Neural crest cell (in vitro differentiated cells): ENCODE measurements around the gene RADIL. TPM values are rescaled to one million over a fixed set of nuclear protein-coding genes. Genes with fewer than 3 reads are reported as not detected.

Experiments used
- DNase-seq: peaks from one replicate; pipeline ENCODE4 v3.0.0; 2021; ENCODE audit warnings: low read depth, mixed read lengths, low spot score
- H3K27ac Mint-ChIP-seq: one replicate; pipeline ENCODE4 v1.8.0; 2021; ENCODE audit warnings: mild to moderate bottlenecking, mixed read lengths; ENCODE audit not compliant: unreplicated experiment
- H3K27me3 Mint-ChIP-seq: 2 replicates; pipeline ENCODE4 v1.8.0; 2021; ENCODE audit warnings: low read depth, mild to moderate bottlenecking, mixed read lengths
- H3K36me3 Mint-ChIP-seq: 2 replicates; pipeline ENCODE4 v1.8.0; 2021; ENCODE audit warnings: low read depth, mild to moderate bottlenecking, mixed read lengths
- H3K4me1 Mint-ChIP-seq: 2 replicates; pipeline ENCODE4 v1.8.0; 2021; ENCODE audit warnings: mixed read lengths
- H3K4me3 Mint-ChIP-seq: one replicate; pipeline ENCODE4 v1.8.0; 2021; ENCODE audit warnings: mild to moderate bottlenecking, mixed read lengths
- H3K9me3 Mint-ChIP-seq: 2 replicates; pipeline ENCODE4 v1.8.0; 2021; ENCODE audit warnings: mixed read lengths
- CTCF ChIP-seq: fragments of 200-600 bp; sonication (generic); conservative IDR thresholded peaks from 2 replicates; pipeline ENCODE4 v1.5.0; 2021; ENCODE audit warnings: antibody characterized with exemption, mild to moderate bottlenecking
- total RNA-seq: library from RNA; stranded (reverse); gene quantifications from 2 replicates; pipeline ENCODE4 v1.2.1, GENCODE V29; 2021

Gene RADIL
- total RNA-seq, 1 donor from 2014 or later = 13.8 TPM

DNA sequence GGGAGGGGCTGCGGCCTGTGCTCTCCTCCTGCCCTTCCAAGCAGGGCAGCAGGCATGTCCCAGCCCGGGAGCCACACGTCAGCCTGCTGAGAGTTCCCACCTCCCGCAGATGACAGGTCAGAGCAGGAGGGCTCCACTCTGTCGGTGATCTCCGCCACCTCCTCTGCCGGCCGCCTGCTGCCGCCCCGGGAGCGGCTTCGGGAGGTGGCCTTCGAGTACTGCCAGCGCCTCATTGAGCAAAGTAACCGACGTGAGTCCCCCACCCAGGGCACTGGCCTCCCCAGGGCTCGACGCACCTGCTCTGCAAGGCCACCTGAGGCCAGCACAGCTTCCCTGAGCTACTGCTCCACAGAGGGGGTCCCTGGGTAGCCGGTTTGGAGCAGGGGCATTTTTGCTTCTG, 98.7 kb downstream of the RADIL start:
- no peak overlapping the region for H3K27ac Mint-ChIP-seq
- DNase-seq = no peak
- no peak overlapping the region for H3K4me3 Mint-ChIP-seq
- no peaks in the 10 kb centered on the region for H3K36me3 Mint-ChIP-seq
- no peaks in the 10 kb centered on the region for H3K9me3 Mint-ChIP-seq
- no peak for TF ChIP-seq CTCF
- H3K27me3 Mint-ChIP-seq = no peaks in the 10 kb centered on the region
- no peaks in the 10 kb centered on the region for H3K4me1 Mint-ChIP-seq

GRCh38 chr7:4783762-4784351, 99.7 kb downstream of the RADIL start:
- Mint-ChIP-seq H3K4me1 (no peaks in the 10 kb centered on the region), H3K27ac (no peak overlapping the region), H3K4me3 (no peak overlapping the region), H3K27me3 (no peaks in the 10 kb centered on the region), H3K36me3 (no peaks in the 10 kb centered on the region), H3K9me3 (no peaks in the 10 kb centered on the region)
- no peak for TF ChIP-seq CTCF
- DNase-seq = no peak

GRCh38 chr7:4783292-4783652, 100.2 kb downstream of the RADIL start:
- TF ChIP-seq CTCF = no peak
- DNase-seq = no peak
- H3K4me3 Mint-ChIP-seq = no peak overlapping the region
- H3K27ac Mint-ChIP-seq = no peak overlapping the region
- H3K36me3 Mint-ChIP-seq = peaks cover under 1% of the 10 kb centered on the region
- H3K9me3 Mint-ChIP-seq = no peaks in the 10 kb centered on the region
- no peaks in the 10 kb centered on the region for H3K27me3 Mint-ChIP-seq
- H3K4me1 Mint-ChIP-seq = no peaks in the 10 kb centered on the region

DNA sequence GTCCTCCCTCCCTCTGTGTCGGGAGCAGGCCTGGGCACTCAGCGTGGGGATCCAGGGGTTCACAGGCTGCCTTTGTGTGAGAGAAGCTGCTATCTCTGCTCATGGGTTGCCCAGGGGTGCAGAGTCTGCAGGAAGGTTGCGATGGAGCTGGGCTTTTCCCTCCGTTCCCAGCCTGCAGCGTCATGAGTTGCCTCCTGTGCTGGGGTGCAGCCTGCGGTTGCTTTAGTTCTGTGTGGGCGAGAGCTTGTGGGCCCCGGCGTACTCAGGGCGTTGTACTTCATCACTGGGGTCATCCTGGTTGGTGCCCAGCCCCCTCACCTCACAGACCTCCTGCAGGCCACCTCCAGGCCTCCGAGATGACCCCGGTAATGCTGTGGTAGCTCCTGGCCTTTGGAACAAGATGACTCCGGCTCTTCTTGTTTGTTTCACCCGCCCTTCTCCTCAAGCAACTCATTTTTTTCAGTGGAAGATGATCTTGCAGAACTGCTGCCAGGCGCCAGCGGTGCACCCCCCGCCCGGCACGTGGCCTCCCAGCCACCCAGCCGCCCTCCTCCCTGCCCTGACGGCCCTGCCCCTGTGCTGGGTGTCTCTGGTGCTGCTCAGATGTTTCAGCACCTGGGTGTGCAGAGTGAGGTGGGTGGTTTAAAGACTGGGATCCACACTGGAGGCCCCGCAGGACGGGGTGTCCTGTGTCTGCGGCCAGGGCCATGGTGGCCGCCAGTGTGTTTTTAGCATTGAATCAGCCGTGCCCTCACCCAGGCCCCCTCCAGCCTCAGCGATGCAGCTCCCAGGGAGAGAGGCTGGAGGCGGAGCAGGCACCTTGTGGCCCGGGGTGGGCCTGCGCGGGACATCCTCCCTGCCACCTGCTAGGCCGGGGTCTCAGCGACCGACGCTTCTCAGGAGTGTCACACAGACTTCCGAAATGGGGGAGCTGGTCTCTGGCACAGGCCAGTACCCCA, 100.9 kb downstream of the RADIL start:
- Mint-ChIP-seq H3K9me3 (no peaks in the 10 kb centered on the region), H3K27ac (no peak overlapping the region), H3K4me3 (no peak overlapping the region), H3K4me1 (no peaks in the 10 kb centered on the region), H3K27me3 (no peaks in the 10 kb centered on the region), H3K36me3 (peaks cover 3% of the 10 kb centered on the region)
- no peak for TF ChIP-seq CTCF
- no peak for DNase-seq

- H3K4me3 Mint-ChIP-seq = no peak overlapping the region
- H3K4me1 Mint-ChIP-seq = peaks cover 6% of the 10 kb centered on the region
- H3K27ac Mint-ChIP-seq = peak overlapping the region; percentile 6
- no peaks in the 10 kb centered on the region for H3K9me3 Mint-ChIP-seq
- TF ChIP-seq CTCF = no peak
- H3K27me3 Mint-ChIP-seq = no peaks in the 10 kb centered on the region
- peaks cover 3% of the 10 kb centered on the region for H3K36me3 Mint-ChIP-seq
- DNase-seq = no peak
Observed at GRCh38 chr7:4781366-4782069, 102.0 kb downstream of the RADIL start.
